GM21528 (cell line): ENCODE data around the gene XIRP2.

Source experiments
- ATAC-seq: cut with Tn5 transposase; IDR thresholded peaks from one replicate; pipeline ENCODE4 v1.9.1; 2021; ENCODE audit warnings: mild to moderate bottlenecking, moderate library complexity; ENCODE audit not compliant: unreplicated experiment, low FRiP score

The XIRP2 gene

GRCh38 chr2:166888180-166888579 lies at the start of gene XIRP2:
Gene XIRP2 (plus strand): TSS chr2:166888480. CDS start chr2:166903483, 15,003 bp downstream.
- no peak for ATAC-seq

- ATAC-seq, result no peak
Measured at GRCh38 chr2:166841152-166841551, 47.1 kb upstream of the XIRP2 start.

GRCh38 chr2:166841679-166842078 lies 46.6 kb upstream of the XIRP2 start:
- ATAC-seq, result no peak

GRCh38 chr2:166844111-166844510 lies 44.2 kb upstream of the XIRP2 start:
- ATAC-seq, result no peak

- no peak for ATAC-seq
Measured at GRCh38 chr2:166862468-166863132, 25.7 kb upstream of the XIRP2 start.

GRCh38 chr2:166867874-166868514 lies 20.3 kb upstream of the XIRP2 start:
- ATAC-seq, result no peak

- ATAC-seq, result no peak
Measured at GRCh38 chr2:166870346-166870745, 17.9 kb upstream of the XIRP2 start.

- no peak for ATAC-seq
Measured at GRCh38 chr2:166881177-166881576, 7.1 kb upstream of the XIRP2 start.

- no peak for ATAC-seq
Measured at GRCh38 chr2:166882851-166883250, 5.4 kb upstream of the XIRP2 start.

- no peak for ATAC-seq
Measured at GRCh38 chr2:166891727-166892126, 3.4 kb downstream of the XIRP2 start.

- ATAC-seq, result no peak
Measured at GRCh38 chr2:166892397-166892796, 4.1 kb downstream of the XIRP2 start.

- ATAC-seq, result no peak
Measured at GRCh38 chr2:166895243-166895642, 7.0 kb downstream of the XIRP2 start.

- no peak for ATAC-seq
Measured at GRCh38 chr2:166897666-166898065, 9.4 kb downstream of the XIRP2 start.

GRCh38 chr2:166899676-166900075 lies 11.4 kb downstream of the XIRP2 start:
- no peak for ATAC-seq

- no peak for ATAC-seq
Measured at GRCh38 chr2:166900700-166901099, 12.4 kb downstream of the XIRP2 start.

- no peak for ATAC-seq
Measured at GRCh38 chr2:166901336-166901735, 13.1 kb downstream of the XIRP2 start.

- ATAC-seq, result no peak
Measured at GRCh38 chr2:166916987-166917386, 28.7 kb downstream of the XIRP2 start.

GRCh38 chr2:166917415-166917814 lies 29.1 kb downstream of the XIRP2 start:
- no peak for ATAC-seq

GRCh38 chr2:166921261-166921896 lies 33.1 kb downstream of the XIRP2 start:
- ATAC-seq, result no peak

GRCh38 chr2:166924967-166925366 lies 36.7 kb downstream of the XIRP2 start:
- ATAC-seq, result no peak

- no peak for ATAC-seq
Measured at GRCh38 chr2:166926657-166927056, 38.4 kb downstream of the XIRP2 start.

- no peak for ATAC-seq
Measured at GRCh38 chr2:166932032-166932431, 43.8 kb downstream of the XIRP2 start.
